NT2/D1 (cell line): ENCODE data around the gene CFLAR.

ENCODE experiments used
- YY1 ChIP-seq: IDR thresholded peaks from 2 replicates; pipeline ENCODE4 v1.6.1; 2011; ENCODE audit not compliant: insufficient read length, insufficient read depth
- ZNF274 ChIP-seq: IDR thresholded peaks from 2 replicates; pipeline ENCODE4 v1.6.1; 2011; ENCODE audit warnings: mild to moderate bottlenecking, low read depth, low read length

DNA sequence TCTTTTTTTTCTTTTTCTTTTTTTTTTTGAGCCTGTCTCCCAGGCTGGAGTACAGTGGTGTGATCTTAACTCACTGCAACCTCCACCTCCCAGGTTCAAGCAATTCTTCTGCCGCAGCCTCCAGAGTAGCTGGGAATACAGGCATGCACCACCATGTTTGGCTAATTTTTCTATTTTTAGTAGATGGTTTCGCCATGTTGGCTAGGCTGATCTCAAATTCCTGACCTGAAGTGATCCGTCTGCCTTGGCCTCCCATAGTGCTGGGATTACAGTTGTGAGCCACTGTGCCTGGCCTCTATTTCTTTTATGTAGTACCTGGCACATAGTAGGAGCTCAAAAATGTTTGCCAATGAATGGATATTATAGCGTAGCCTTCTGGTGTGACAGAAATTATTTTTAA, 6.8 kb upstream of the CFLAR start:
- no peak for TF ChIP-seq ZNF274
- TF ChIP-seq YY1 = no peak
